HG03439 (cell line): ENCODE results near the gene NME9.

Experiments used
- ATAC-seq: cut with Tn5 transposase; IDR thresholded peaks from one replicate; pipeline ENCODE4 v1.9.1; 2021; ENCODE audit warnings: mild to moderate bottlenecking, moderate library complexity; ENCODE audit not compliant: unreplicated experiment

Gene NME9

DNA sequence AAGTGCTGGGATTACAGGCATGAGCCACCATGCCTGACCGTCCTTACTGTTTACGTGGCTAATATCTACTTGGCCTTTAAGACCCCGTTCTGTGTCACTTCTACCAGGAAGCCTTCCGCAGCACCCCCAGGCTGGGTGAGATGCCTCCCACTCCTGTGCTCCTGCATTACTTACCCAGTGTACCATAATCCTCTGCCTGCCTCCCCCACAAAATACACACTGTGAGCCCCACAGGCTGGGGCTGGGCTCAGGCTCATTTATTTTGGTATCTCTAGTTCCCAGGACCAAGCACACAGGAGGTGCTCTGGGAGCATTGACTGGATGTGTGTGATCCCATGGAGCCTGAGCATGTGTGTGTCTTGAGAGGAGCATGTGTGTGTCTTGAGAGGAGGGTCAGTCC is 33.7 kb upstream of the NME9 start:
- no peak for ATAC-seq

GRCh38 chr3:138362538-138362937 is 32.9 kb upstream of the NME9 start:
- no peak for ATAC-seq

DNA sequence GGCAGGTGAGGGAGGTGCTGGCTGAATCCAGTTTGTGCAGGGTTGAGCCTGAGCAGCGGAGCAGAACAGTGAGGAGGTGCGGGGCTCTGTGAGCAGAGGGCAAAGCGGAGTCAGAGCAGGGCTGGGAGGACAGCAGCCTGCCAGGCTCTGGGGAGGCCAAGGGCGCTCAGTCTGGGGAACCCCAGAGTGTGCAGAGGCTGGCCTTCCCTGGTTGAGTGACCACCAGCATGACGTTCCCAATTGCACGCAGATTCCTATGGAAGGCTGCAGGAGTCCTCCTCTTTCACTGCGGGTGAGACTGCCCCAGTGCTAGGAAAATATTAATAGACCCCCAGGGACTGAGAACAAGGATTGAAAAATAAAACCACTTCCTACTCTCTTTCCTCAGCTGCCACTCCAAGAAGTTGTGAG is 31.9 kb upstream of the NME9 start:
- ATAC-seq: no peak

DNA sequence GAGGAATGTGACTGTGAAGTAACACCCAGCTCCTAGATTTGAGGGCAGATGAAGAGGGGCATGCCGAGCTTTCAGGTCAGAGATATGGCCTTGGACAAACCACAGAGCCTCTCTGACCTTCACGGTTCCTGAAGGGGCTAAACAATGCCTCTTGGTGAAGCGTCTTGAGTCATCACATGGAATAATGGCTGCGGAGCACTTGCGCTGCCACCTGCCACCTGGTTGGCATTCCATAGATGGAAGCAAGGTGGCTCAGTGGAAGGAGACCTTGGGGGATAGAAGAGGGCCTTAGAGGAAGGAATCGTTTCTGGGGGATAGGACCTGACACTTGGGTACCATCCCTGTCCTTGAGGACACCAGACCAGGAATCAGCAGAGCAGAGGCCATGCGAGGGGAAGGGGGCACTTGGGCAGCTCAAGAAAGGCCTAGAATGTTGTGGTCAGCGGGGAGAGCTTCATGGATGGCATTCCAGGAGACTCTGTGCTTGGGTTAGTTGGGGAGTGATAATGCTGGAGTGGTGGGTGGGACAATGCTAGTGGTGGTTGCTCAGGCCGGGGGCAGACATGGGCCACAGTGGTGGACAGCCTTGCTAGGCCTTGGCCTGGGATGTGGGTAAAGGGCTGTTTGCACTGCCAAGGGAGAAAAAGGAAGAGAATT is 31.3 kb upstream of the NME9 start:
- no peak for ATAC-seq

DNA sequence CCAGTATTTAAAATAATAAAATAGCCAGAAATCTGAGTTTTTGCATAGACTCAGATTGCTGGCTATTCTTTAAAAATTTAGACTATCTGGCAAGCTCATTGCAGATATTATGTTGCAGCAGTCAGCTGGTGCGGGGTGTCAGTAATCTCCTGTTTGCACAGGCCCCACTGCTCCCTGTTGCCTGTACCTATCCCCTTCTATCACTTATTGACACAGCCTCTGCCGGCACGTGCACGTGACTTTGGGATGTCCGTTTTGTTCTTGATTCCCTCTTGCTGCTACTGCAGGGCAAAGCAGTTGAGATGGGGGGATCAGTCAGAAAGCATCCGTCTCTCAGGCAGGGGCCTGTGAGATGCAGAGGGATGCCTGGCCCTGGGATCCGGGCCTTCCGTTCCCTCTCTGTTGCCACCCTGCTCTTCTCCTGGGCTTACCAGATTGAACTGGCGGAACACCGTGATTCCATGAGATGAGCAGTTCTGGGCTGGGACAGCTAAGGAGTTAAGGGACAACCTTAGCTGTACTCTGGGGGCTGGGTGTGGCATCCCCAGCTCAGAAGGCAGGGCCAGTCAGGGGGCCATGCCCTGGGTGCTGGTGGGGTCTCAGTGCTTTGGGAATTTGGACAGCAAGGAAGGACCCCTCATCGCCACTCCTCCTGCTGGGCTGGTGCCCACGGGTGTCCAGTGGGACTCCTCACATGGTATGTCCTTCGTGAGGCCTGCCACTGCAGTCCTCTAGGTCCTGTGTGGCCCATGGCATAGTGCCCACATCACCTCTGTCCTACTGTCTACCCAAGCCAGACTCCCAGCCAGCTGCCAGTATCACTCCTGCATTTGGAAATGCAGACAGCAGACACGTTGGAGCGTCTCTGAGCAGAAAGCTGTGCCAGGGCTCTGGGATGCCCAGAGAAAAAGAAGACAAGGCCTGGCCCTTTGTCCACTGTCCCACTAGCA is 30.5 kb upstream of the NME9 start:
- no peak for ATAC-seq

- ATAC-seq: no peak
Observed at GRCh38 chr3:138359148-138359918, 29.7 kb upstream of the NME9 start.

- ATAC-seq: no peak
Observed at GRCh38 chr3:138356730-138357405, 27.2 kb upstream of the NME9 start.

- ATAC-seq: no peak
Observed at GRCh38 chr3:138355071-138355470, 25.4 kb upstream of the NME9 start.

- ATAC-seq: no peak
Observed at GRCh38 chr3:138354376-138354775, 24.7 kb upstream of the NME9 start.

DNA sequence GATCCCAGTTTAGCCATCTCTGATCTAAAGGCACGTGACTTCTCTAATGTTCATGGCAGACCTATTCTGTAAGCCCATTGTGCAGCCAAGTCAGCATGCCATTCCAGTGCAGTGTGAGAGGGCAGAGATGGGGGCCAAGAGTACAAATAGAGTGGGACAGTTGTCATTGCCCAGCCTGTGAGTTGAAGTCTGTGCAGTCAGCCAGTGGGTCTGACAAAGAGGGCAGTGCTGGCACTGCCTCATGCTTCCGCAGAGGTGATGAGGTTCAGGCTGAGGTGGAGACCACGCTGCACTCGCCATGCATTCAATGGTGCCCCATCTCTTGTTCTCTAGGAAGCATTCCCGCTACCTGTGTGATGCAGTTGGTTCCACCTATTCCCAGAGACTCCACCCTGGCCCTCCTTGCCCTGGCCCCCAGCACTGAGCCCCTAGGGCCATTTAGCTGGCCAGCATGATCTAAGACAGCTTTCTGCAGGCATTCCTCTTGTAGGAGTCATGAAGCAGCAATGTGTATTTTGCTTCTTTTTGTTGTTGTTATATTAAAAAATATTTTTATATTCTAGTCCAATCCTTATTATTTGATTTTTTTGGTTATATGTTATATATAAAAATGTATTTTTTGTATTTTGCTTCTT is 22.4 kb upstream of the NME9 start:
- ATAC-seq: no peak

GRCh38 chr3:138351151-138351550 is 21.5 kb upstream of the NME9 start:
- no peak for ATAC-seq

DNA sequence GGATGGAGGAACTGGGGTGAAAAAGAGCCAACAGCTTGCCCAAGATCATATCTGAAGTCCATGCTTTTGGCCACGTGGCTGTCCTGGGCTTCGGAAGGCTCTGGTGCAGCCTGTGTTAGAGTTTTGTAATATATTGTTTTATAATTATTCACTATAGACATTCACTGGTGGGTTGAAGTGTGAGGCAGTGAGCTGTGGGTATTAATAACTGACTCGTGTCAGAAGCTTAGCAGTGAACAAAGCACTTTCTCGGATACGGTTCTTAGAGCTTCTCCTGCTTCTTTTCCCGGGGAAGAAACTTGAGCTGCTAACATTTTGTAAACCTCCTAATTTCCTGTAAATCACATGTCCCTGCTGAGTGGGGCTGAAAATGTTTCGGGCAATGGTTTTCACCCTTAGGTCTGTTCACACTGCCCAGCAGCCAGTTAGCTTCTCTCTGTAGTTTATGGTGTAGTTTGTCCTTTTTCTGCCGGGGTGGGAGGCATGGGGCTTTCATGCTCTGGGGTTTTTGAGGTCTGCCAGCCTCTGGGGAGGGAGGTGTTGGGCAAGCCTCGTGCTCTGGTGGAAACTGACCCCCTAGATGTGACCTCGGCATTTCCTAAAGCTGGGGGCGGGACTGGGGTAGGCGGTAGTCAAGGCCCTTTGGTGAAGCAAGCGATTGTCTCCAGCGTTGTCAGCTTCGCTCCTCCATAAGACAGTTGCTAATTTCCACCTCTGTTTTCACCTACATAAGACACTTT is 20.4 kb upstream of the NME9 start:
- no peak for ATAC-seq

DNA sequence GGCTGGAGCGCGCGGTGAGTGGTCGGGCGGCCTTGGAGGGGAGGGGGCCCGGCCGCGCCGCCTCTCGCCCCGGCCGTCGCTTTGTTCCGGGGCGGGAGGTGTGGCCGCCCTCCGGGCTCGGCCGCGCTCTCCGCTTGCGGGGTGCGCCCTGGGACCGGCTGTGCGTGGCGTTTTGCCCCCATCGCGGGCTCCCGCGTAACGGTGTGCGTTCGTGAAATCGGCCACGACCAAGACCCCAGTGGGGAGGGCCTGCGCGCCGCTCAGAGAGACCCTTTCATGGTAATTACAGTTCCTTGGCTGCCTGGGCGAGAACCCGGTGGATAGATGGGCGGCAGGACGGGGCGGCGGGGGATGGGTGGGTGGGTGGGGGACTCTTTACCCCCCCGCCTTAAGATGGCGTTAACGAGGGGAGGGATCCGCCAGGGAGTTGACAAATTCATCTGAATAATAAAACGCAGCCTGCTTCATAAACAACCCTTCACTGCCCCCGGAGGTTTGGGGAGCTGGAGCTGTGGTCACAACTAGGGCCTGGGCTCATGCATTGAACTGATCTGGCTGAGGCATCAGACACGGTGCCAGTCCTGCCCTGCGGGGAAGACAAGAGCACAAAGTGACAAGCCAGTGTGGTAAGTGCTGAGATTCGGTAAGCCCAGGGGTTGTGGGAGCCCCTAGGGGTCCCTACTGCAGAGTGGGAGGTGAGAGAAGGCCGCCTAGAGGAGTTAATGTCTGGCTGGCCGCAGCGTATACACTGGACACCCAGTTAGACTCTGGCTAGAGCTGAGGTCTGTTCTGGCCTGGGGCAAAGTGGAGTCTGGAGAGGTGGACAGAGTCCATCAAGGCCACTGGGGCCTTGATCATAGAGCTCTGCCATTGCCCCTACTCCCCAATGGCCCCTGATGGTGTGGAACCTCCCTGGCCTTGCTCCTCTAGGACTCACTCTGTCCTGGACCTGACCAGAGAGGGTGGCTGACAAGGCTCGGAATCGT is 19.4 kb upstream of the NME9 start:
- ATAC-seq: no peak

DNA sequence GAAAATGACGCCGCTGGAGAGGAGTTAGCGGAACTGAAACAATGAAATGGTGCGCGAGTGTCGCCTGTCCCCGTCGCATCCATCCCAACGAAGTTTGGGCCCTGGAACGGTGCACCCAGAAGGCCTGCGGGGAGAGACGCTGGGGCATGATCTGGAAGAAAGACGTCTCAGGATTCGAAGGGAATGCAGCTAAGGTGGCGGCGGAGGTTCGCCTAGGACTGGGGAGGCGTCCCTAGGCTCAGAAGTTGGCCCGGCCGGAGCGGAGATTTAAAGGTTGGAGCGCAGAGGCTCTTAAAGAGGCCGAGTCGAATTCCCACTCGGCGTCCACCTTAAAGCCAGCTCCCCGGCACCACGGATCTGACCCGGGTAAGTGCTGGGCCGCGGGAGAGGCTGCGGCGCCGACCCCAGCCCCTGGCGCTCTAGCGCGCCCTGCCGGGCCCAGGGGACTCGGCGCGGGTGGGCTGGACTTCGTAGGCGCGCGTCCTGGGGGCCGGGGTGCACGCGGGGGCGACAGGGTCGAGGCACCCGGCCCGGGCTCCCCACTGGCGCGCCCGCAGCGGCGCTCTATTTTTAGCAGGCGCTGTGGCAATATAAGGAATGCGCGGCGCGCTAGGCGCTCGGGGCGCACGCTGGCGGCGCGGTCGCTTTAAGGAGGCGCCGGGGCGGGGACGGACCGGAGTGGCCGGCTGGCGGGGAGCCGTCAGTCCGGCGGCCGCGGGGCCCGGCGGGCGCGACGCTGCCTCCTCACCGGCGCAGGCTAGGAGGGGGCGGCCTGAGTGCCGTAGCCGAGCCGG is 18.5 kb upstream of the NME9 start, which contains the start of gene MRAS:
TSS of gene MRAS (plus strand) at position 620 of the 794 bp plus-strand sequence. CDS start 24,305 bp downstream, outside the sequence.
- no peak for ATAC-seq

DNA sequence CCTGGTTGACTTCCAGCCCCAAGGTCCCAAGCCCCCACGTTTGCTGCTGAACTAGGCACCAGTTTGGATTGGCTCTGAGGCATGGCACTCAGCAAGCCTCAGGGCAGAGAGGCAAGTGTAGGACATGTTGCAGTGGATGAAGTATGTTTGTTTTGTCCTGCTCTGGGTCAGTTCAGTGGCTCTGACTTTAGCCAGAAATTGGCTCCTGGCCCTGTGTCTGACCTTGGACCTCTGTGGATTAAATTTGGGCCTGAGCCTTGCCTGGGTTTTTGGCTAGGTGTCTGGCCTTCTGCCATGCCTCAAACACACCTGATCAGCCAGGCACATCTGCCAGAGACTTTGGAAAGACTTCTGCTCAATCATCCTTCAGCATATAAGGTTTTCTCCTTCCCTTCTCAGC is 15.1 kb upstream of the NME9 start:
- no peak for ATAC-seq

DNA sequence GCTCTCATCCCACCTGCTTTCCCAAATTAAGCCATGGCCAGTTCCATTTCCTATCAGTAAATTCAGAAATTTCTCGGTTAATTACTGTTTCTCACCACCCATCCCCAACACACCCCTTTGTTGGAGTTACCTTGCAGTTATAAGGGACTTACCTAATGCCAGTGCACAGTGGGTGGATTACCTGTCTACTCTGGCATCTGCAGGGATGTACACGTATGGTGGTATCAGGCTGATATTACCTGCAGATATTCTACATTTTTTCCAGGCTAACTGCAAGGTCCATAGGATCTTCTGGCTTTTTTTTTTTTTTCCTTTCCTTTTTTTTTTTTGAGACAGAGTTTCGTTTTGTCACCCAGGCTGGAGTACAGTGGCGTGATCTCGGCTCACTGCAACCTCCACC is 10.9 kb upstream of the NME9 start:
- no peak for ATAC-seq

DNA sequence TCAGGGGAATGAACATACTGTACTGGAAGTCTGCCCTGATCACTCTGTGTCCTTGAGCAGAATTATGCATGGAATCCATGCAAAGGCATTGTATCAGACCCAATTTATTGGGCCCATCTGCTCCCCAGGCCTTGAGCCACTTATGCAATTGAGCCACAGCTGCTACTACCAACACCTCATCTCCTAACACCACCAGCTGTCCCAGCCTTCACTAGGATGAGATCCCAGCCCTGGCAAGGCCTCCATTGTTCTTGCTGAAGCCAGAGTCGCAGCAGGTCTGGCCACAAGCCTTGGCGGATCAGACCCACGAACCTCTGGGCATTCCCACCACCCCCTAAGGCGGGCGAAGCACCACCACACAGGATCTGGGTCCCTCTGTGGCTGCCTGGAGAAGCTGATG is 9.2 kb upstream of the NME9 start:
- no peak for ATAC-seq

- ATAC-seq: no peak
Observed at GRCh38 chr3:138338244-138338643, 8.6 kb upstream of the NME9 start.
